Central memory CD8-positive, alpha-beta T cell (primary cell): ENCODE results near the gene PON2.

ENCODE experiments used
- ATAC-seq: fragments of 150-1000 bp; cut with Tn5 transposase; replicated peaks from 2 replicates; pipeline ENCODE4 v1.10.0; 2022; ENCODE audit warnings: mild to moderate bottlenecking, moderate FRiP score, moderate number of reproducible peaks; ENCODE audit not compliant: poor library complexity, severe bottlenecking; ENCODE audit errors: extremely low read depth
- DNase-seq, 2 donors: peaks; one replicate each; pipeline ENCODE4 v3.0.0; 2021; ENCODE audit warnings: low spot score in 2 of 2
- H3K27ac Mint-ChIP-seq: one replicate; pipeline ENCODE4 v1.8.0; 2022; ENCODE audit warnings: low read depth, mild to moderate bottlenecking, moderate library complexity, mixed read lengths
- H3K27me3 Mint-ChIP-seq: one replicate; pipeline ENCODE4 v1.8.0; 2022; ENCODE audit warnings: mixed read lengths
- H3K36me3 Mint-ChIP-seq: one replicate; pipeline ENCODE4 v1.8.0; 2022; ENCODE audit warnings: mild to moderate bottlenecking, moderate library complexity, mixed read lengths; ENCODE audit not compliant: insufficient read depth
- H3K4me1 Mint-ChIP-seq: one replicate; pipeline ENCODE4 v1.8.0; 2022; ENCODE audit warnings: mixed read lengths
- H3K4me3 Mint-ChIP-seq: one replicate; pipeline ENCODE4 v1.8.0; 2022; ENCODE audit warnings: mild to moderate bottlenecking, moderate library complexity, mixed read lengths
- H3K9me3 Mint-ChIP-seq: one replicate; pipeline ENCODE4 v1.8.0; 2022; ENCODE audit warnings: mixed read lengths

PON2 gene

GRCh38 chr7:95434557-95435421 is at the start of gene PON2:
TSS of gene PON2 (minus strand) at chr7:95435028. CDS start at chr7:95434951, 77 bp downstream.
- no peaks in the 10 kb centered on the region for H3K9me3 Mint-ChIP-seq
- peak within 1 kb of the TSS; percentile 85 for H3K4me3 Mint-ChIP-seq
- DNase-seq (peak; percentile 16 to 21), ATAC-seq (peak; percentile 67)
- peaks cover 12% of the 10 kb centered on the region for H3K4me1 Mint-ChIP-seq
- peaks cover 4% of the 10 kb centered on the region for H3K36me3 Mint-ChIP-seq
- H3K27ac Mint-ChIP-seq, result peak within 1 kb of the TSS; percentile 87
- H3K27me3 Mint-ChIP-seq, result no peaks in the 10 kb centered on the region

- no peaks in the 10 kb centered on the region for H3K4me1 Mint-ChIP-seq
- ATAC-seq (no peak), DNase-seq (no peak)
- no peaks in the 10 kb centered on the region for H3K36me3 Mint-ChIP-seq
- H3K4me3 Mint-ChIP-seq, result no peak overlapping the region
- H3K27me3 Mint-ChIP-seq, result peaks cover 21% of the 10 kb centered on the region
- H3K27ac Mint-ChIP-seq, result no peak overlapping the region
- no peaks in the 10 kb centered on the region for H3K9me3 Mint-ChIP-seq
Measured at GRCh38 chr7:95482424-95482823, 47.6 kb upstream of the PON2 start.

- DNase-seq, result no peak
- no peaks in the 10 kb centered on the region for H3K36me3 Mint-ChIP-seq
- H3K9me3 Mint-ChIP-seq, result no peaks in the 10 kb centered on the region
Measured at GRCh38 chr7:95481271-95482165, 46.7 kb upstream of the PON2 start.

GRCh38 chr7:95479992-95480624 is 45.3 kb upstream of the PON2 start:
- Mint-ChIP-seq H3K27ac (no peak overlapping the region), H3K4me3 (no peak overlapping the region)

More at GRCh38 chr7:95481271-95482165, 46.7 kb upstream of the PON2 start:
- H3K4me3 Mint-ChIP-seq, result no peak overlapping the region
- peaks cover 21% of the 10 kb centered on the region for H3K27me3 Mint-ChIP-seq
- H3K4me1 Mint-ChIP-seq, result no peaks in the 10 kb centered on the region
- no peak for ATAC-seq
- H3K27ac Mint-ChIP-seq, result no peak overlapping the region

GRCh38 chr7:95478272-95479037 is 43.6 kb upstream of the PON2 start:
- no peaks in the 10 kb centered on the region for H3K36me3 Mint-ChIP-seq
- no peaks in the 10 kb centered on the region for H3K9me3 Mint-ChIP-seq
- peaks cover 11% of the 10 kb centered on the region for H3K27me3 Mint-ChIP-seq
- no peak overlapping the region for H3K27ac Mint-ChIP-seq
- no peak overlapping the region for H3K4me3 Mint-ChIP-seq
- no peaks in the 10 kb centered on the region for H3K4me1 Mint-ChIP-seq
- ATAC-seq, result no peak
- DNase-seq, result no peak

More at GRCh38 chr7:95479992-95480624, 45.3 kb upstream of the PON2 start:
- H3K27me3 Mint-ChIP-seq, result peaks cover 13% of the 10 kb centered on the region
- DNase-seq (no peak), ATAC-seq (no peak)
- no peaks in the 10 kb centered on the region for H3K9me3 Mint-ChIP-seq
- no peaks in the 10 kb centered on the region for H3K4me1 Mint-ChIP-seq
- H3K36me3 Mint-ChIP-seq, result no peaks in the 10 kb centered on the region

GRCh38 chr7:95476904-95477594 is 42.2 kb upstream of the PON2 start:
- no peaks in the 10 kb centered on the region for H3K27me3 Mint-ChIP-seq
- no peak for ATAC-seq
- H3K4me3 Mint-ChIP-seq, result no peak overlapping the region

GRCh38 chr7:95476072-95476847 is 41.4 kb upstream of the PON2 start:
- no peaks in the 10 kb centered on the region for H3K27me3 Mint-ChIP-seq
- H3K9me3 Mint-ChIP-seq, result no peaks in the 10 kb centered on the region
- no peak overlapping the region for H3K27ac Mint-ChIP-seq
- H3K4me1 Mint-ChIP-seq, result no peaks in the 10 kb centered on the region
- ATAC-seq (no peak), DNase-seq (no peak)
- H3K36me3 Mint-ChIP-seq, result no peaks in the 10 kb centered on the region
- H3K4me3 Mint-ChIP-seq, result no peak overlapping the region

More at GRCh38 chr7:95476904-95477594, 42.2 kb upstream of the PON2 start:
- Mint-ChIP-seq H3K36me3 (no peaks in the 10 kb centered on the region), H3K27ac (no peak overlapping the region), H3K9me3 (no peaks in the 10 kb centered on the region), H3K4me1 (no peaks in the 10 kb centered on the region)
- DNase-seq, result peak; percentile 18 to 21

GRCh38 chr7:95473276-95473985 is 38.6 kb upstream of the PON2 start:
- Mint-ChIP-seq H3K9me3 (no peaks in the 10 kb centered on the region), H3K27ac (no peak overlapping the region), H3K4me3 (no peak overlapping the region), H3K4me1 (no peaks in the 10 kb centered on the region), H3K27me3 (no peaks in the 10 kb centered on the region), H3K36me3 (no peaks in the 10 kb centered on the region)
- DNase-seq (no peak), ATAC-seq (no peak)

- H3K4me1 Mint-ChIP-seq, result no peaks in the 10 kb centered on the region
- no peaks in the 10 kb centered on the region for H3K27me3 Mint-ChIP-seq
- no peaks in the 10 kb centered on the region for H3K36me3 Mint-ChIP-seq
- H3K4me3 Mint-ChIP-seq, result no peak overlapping the region
- ATAC-seq (no peak), DNase-seq (no peak)
- no peaks in the 10 kb centered on the region for H3K9me3 Mint-ChIP-seq
- no peak overlapping the region for H3K27ac Mint-ChIP-seq
Measured at GRCh38 chr7:95472581-95473161, 37.8 kb upstream of the PON2 start.

GRCh38 chr7:95471071-95471470 is 36.2 kb upstream of the PON2 start:
- Mint-ChIP-seq H3K4me1 (no peaks in the 10 kb centered on the region), H3K27ac (no peak overlapping the region), H3K4me3 (no peak overlapping the region), H3K27me3 (no peaks in the 10 kb centered on the region), H3K9me3 (no peaks in the 10 kb centered on the region), H3K36me3 (no peaks in the 10 kb centered on the region)
- ATAC-seq, result no peak
- DNase-seq, result no peak
